HepG2 (cell line): ENCODE results near the gene SSNA1. TPM values are rescaled to one million over a fixed set of nuclear protein-coding genes. Genes with fewer than 3 reads are reported as not detected.

Experiments
- BRCA1 ChIP-seq: sonication (generic); formaldehyde crosslinking; IDR thresholded peaks from 2 replicates; pipeline ENCODE4 v1.4.0; 2020; ENCODE audit warnings: missing genetic modification reagents
- CSRNP2 ChIP-seq: sonication (generic); formaldehyde crosslinking; conservative IDR thresholded peaks from 2 replicates; pipeline ENCODE4 v1.8.0; 2022; ENCODE audit warnings: low read depth, missing genetic modification reagents
- THAP9 ChIP-seq: sonication (generic); formaldehyde crosslinking; IDR thresholded peaks from 2 replicates; pipeline ENCODE4; 2020; ENCODE audit warnings: missing genetic modification reagents, mild to moderate bottlenecking, borderline replicate concordance
- YEATS2 ChIP-seq: sonication (generic); formaldehyde crosslinking; IDR thresholded peaks from 2 replicates; pipeline ENCODE4 v1.4.0; 2020; ENCODE audit warnings: missing genetic modification reagents, borderline replicate concordance
- ZBTB44 ChIP-seq: sonication (generic); formaldehyde crosslinking; IDR thresholded peaks from 2 replicates; pipeline ENCODE4 v1.4.0; 2020; ENCODE audit warnings: missing genetic modification reagents
- ZNF484 ChIP-seq: sonication (generic); formaldehyde crosslinking; IDR thresholded peaks from 2 replicates; pipeline ENCODE4 v1.5.1; 2020; ENCODE audit warnings: mild to moderate bottlenecking, low read depth, missing genetic modification reagents, borderline replicate concordance
- ZNF639 ChIP-seq: conservative IDR thresholded peaks from 2 replicates; pipeline ENCODE4 v1.6.1; 2018; ENCODE audit warnings: missing genetic modification reagents
- ZNF646 ChIP-seq: sonication (generic); formaldehyde crosslinking; IDR thresholded peaks from 2 replicates; pipeline ENCODE4 v1.9.0; 2021; ENCODE audit warnings: mild to moderate bottlenecking, missing genetic modification reagents
- polyA plus RNA-seq, 8 experiments: library from polyadenylated mRNA; depleted of rRNA in 3 of 8; stranded (reverse) in 7 of 8; unstranded in 1 of 8; fragments of >200 nt; fragmentation: Illumina TruSeq in 4 of 8; extraction: Trizol in 4 of 8; gene quantifications; 2 replicates each; pipeline versions ENCODE4 v1.2.1 to v1.2.3, GENCODE V29; 2011 to 2016; ENCODE audit warnings: low read depth in 4 of 8, missing spikeins in 1 of 8, mixed read lengths in 1 of 8; ENCODE audit not compliant: insufficient read depth in 1 of 8
- total RNA-seq, 5 experiments: library from RNA; depleted of rRNA; stranded (reverse); fragments of >200 nt; fragmentation: Illumina TruSeq; extraction: Trizol; gene quantifications; 2 replicates each; pipeline ENCODE4 v1.2.3, GENCODE V29; 2016; ENCODE audit warnings: low read depth in 1 of 5

SSNA1 gene
- total and polyA plus RNA-seq, 2 of the 13 experiments (the other 11 are each of a cell fraction or from before 2014, with no cell fraction given), result 35.9 to 49.4 TPM

GRCh38 chr9:137218754-137219271, 30.3 kb downstream of the SSNA1 start (continued):
- no peak for TF ChIP-seq ZNF646
- peak; percentile 26; the same call in 1 of the 2 replicates for TF ChIP-seq THAP9 (CRISPR knock-in tag)
- no peak for TF ChIP-seq BRCA1 (CRISPR knock-in tag)
- TF ChIP-seq ZNF484, result no peak
- no peak for TF ChIP-seq ZBTB44 (CRISPR knock-in tag)
- TF ChIP-seq YEATS2 (CRISPR knock-in tag), result no peak
- TF ChIP-seq CSRNP2 (CRISPR knock-in tag), result no peak
- TF ChIP-seq ZNF639 (CRISPR knock-in tag), result no peak
